GM19397 (cell line): Measurements from ENCODE around the gene SLC35A1.
"Not testable (repeated sequence)": the region's sequence is repeated elsewhere in the genome, so short reads cannot be mapped to it uniquely, and the experiment has no call there.

ENCODE experiments used
- ATAC-seq: cut with Tn5 transposase; IDR thresholded peaks from one replicate; pipeline ENCODE4 v1.9.1; 2021; ENCODE audit warnings: mild to moderate bottlenecking, moderate library complexity; ENCODE audit not compliant: unreplicated experiment

SLC35A1 gene

GRCh38 chr6:87472525-87473418 is at the start of gene SLC35A1:
TSS of gene SLC35A1 (plus strand) at chr6:87472974. CDS start at chr6:87473004, 30 bp downstream.
- ATAC-seq: peak; percentile 97

- ATAC-seq: no peak
Observed at GRCh38 chr6:87426789-87427188, 46.0 kb upstream of the SLC35A1 start.

- ATAC-seq: no peak
Observed at GRCh38 chr6:87430499-87430898, 42.3 kb upstream of the SLC35A1 start.

GRCh38 chr6:87431263-87431662 is 41.5 kb upstream of the SLC35A1 start:
- no peak for ATAC-seq

GRCh38 chr6:87436435-87436834 is 36.3 kb upstream of the SLC35A1 start:
- ATAC-seq: no peak

GRCh38 chr6:87441711-87442110 is 31.1 kb upstream of the SLC35A1 start:
- ATAC-seq: no peak

- ATAC-seq: no peak
Observed at GRCh38 chr6:87444362-87444761, 28.4 kb upstream of the SLC35A1 start.

GRCh38 chr6:87465051-87465450 is 7.7 kb upstream of the SLC35A1 start:
- no peak for ATAC-seq

GRCh38 chr6:87473419-87473903 is 687 bp downstream of the SLC35A1 start:
- peak; percentile 58 for ATAC-seq

GRCh38 chr6:87481931-87482330 is 9.2 kb downstream of the SLC35A1 start:
- ATAC-seq: no peak

GRCh38 chr6:87482366-87482765 is 9.6 kb downstream of the SLC35A1 start:
- ATAC-seq: no peak

- ATAC-seq: no peak
Observed at GRCh38 chr6:87483929-87484328, 11.2 kb downstream of the SLC35A1 start.

- ATAC-seq: no peak
Observed at GRCh38 chr6:87484491-87484890, 11.7 kb downstream of the SLC35A1 start.

- no peak for ATAC-seq
Observed at GRCh38 chr6:87487555-87487954, 14.8 kb downstream of the SLC35A1 start.

- not testable (repeated sequence) for ATAC-seq
Observed at GRCh38 chr6:87489326-87489725, 16.6 kb downstream of the SLC35A1 start.

GRCh38 chr6:87494761-87495422 is 22.1 kb downstream of the SLC35A1 start:
- ATAC-seq: no peak

- ATAC-seq: no peak
Observed at GRCh38 chr6:87498048-87498447, 25.3 kb downstream of the SLC35A1 start.

- ATAC-seq: no peak
Observed at GRCh38 chr6:87501809-87502572, 29.2 kb downstream of the SLC35A1 start.

- no peak for ATAC-seq
Observed at GRCh38 chr6:87504441-87504840, 31.7 kb downstream of the SLC35A1 start.

GRCh38 chr6:87514831-87515230 is 42.1 kb downstream of the SLC35A1 start:
- ATAC-seq: no peak

GRCh38 chr6:87518453-87518852 is 45.7 kb downstream of the SLC35A1 start:
- ATAC-seq: no peak
